GM19397 (cell line): Measurements from ENCODE around the gene STK35.

Experiments used
- ATAC-seq: cut with Tn5 transposase; IDR thresholded peaks from one replicate; pipeline ENCODE4 v1.9.1; 2021; ENCODE audit warnings: mild to moderate bottlenecking, moderate library complexity; ENCODE audit not compliant: unreplicated experiment

STK35 gene

DNA sequence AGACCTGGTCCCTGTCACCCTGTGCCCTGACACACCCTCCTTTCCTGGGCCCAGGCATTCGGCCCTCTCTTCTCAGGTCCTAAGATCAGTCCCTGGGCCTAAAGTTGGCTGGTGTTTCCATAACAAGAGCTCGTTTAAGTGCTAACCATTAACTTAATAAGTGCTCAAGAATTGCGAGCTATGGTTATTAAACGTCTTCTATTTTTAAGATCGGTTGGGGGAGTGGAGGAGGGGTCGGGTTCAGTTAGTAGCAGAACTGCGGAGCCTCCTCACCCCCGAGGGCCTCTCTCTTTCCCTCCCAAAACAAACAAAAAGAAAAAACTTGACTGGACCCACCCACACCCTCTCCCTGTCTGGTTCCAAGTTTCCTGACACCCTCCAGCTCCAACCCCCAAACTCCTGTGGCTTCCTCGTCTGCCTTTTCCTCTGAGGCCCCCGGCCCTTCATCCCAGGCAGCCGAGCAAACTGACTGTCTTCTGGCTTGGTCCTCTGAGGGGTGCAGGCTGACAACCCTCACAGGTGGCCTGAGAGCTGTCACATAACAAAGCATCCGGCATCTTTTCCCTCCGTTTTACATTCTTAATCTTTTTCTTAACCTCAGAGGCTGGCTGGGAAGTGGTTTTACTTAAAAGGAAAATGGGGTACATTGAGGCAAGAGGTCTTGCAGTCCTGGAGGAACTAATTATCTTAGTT is 2.0 kb downstream of the STK35 start:
- ATAC-seq = no peak

DNA sequence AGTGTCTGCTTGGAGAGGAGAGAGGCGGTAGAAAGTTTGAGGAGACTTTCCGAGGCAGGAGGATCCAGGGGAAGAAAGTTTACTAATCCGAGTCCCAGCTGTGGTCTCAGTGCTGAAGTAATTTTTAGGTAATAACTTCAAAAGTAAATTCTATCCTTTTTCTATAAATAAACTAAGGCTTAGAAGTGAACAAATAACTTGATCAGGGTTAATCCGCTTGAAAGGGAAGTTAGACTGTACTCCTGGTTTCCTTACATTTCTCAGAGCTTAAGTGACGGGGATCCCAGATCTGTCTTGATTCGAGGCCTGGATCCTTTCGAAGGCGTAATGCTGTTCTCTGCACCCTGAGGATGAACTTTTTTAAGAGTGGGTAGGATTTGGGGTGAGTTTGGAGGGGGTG is 2.6 kb downstream of the STK35 start:
- no peak for ATAC-seq

DNA sequence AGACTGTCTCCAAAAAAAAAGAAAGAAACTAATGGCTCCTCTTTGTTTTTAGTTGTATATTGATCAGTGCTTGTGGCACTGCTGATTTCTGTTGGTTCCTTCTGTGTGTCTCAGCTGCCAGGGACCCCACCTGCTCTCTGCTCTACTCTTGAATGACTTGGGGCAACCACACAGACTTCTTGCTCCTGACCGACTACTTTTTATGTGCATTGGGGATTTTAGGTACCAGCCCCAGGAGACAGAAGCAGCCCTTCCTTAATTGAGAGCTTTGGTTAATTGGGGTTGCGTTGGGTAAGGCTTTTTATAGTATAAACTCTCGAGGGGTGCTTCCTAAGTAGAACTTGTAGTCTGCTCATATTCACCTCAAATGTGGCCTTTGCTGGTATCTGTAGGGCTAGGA is 6.9 kb downstream of the STK35 start:
- ATAC-seq = no peak

DNA sequence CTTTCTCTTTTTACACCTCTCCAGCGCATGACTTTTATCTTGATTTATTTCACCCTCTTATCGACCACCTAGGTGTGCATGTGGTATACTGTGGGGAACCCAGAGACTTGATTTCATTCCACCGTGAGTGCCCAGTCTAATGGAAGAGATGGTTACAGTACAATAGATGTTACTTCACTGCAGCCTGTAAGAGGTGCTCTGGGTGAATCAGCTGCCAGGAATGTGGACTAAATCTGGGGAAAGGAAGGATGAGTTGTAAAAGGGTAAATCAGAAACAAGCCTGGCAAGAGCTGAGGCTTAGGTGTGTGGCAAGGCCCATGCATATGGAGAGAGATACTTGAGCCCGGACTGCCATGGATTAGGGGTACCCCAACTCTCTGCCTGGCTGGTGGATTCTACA is 7.4 kb downstream of the STK35 start:
- ATAC-seq = no peak

DNA sequence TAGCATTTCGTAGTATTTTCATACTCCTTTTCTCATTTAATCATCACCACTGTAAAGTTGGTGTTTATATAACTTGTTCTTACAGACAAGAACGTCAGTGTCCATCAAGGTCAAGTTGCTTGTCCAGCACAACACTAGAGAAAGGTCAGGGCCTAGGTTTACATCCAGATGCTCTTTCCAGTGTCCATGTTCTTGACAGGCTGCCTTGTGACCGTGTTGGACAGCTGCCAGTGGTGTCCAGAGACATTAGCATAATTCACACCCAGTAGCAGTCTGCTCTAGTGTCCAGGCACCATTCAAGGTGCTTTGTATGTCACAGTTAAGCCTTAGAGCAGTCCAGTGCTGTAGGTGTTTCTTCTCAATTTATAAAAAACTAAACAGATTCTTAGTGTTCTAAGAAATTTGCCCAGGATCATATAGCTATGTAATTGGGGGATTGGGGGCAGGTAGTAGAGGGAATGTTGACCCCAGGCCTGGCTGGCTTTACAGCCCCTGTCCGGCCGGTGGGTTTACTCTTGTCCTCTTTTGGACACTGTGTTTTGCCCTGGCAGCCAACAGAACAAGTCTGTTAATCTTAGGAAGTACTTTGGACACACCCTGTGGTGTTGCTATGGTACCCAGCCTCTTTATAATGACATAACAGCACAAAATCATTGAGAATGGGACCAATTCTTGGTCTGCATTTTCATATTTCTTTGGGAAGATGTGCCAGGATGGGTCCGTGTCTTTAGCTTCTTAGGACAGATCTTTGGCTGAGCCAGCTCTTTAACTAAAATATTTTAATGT is 8.0 kb downstream of the STK35 start:
- ATAC-seq = no peak

DNA sequence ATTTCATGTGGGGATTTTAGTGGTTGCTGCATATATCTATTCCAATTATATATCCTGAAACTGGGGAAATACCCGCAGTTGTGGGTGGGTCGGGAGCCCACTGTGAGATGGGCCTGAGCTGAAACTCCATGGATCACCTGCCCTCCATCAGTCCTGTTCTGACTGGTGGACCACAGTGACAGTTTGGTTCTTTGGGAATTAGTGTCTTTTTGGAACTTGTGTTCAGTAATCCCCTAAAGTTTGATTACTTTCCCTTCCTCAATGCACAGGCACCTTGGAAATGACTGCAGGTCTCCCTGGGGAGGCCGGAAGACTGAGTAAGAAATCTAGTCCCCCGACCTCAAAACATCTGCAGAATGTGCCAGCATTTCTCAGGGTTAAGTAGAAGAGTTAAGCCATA is 11.3 kb downstream of the STK35 start:
- no peak for ATAC-seq

DNA sequence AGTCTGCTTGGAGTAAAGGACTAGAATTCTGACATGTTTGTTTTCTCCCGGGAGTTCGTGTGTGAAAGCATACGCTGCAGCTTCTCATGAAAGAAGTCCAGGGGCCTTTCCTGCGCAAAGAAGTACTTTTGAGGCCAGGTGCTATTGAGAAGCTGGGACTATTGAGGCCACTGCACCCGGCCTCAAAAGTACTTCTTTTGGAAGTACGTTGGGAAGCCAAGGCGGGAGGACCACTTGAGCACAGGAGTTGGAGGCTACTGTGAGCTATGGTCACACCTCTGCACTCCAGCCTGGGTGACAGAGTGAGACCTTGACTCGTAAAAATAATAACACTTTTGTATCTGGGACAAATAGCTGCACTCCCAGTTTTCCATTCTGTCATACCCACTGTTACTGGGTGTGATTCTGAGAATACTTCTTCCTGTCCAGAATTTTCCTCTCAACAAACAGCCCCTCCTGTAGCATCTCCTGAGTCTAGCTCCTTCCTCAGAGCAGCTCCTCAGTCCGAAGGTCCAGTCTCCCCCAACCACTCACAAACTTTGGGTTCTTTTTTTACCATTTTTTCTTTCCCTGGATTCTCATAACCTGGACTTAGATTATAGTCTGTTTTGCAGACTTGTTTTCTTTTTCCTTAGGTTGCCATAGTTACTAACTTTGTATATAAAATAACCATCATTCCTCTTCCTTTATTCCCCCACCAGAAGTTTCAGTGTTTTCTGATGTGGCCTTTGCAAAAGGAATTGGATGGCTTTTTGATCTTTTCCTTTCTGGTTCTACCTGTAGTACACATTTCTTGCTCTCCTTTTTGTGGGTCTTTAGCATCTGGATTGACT is 12.7 kb downstream of the STK35 start:
- ATAC-seq = no peak

DNA sequence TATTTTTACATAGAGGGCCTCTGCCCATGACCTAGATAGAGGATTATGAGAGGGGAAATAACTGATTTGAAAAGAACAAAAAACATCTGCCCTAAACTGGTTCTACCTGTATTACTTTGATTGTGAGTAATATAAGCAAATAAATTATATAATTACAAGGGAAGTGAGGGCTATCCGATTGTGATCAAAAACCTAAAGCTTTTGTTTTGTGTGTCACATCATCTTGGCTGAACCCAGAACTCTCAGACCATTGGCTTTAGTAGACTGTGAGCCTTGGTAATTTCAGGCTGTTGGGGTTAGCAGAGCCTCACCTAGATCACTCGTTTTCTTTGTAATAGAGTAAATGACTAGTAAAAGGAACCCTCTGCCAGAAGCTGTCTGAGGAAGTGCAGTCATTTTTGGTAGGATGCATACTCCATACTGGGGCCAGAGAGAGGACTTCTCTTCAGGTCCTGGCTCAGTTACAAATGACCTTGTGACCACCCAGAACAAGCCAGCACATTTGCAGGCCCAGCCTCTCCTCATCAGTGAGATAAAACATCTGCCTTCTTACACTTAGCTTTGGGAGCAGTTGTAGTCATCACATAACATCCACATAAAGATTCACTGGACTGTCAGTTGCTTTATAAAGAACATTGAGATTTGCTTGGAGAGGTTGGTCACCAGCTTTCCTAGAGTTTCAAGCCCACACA is 13.5 kb downstream of the STK35 start:
- no peak for ATAC-seq

DNA sequence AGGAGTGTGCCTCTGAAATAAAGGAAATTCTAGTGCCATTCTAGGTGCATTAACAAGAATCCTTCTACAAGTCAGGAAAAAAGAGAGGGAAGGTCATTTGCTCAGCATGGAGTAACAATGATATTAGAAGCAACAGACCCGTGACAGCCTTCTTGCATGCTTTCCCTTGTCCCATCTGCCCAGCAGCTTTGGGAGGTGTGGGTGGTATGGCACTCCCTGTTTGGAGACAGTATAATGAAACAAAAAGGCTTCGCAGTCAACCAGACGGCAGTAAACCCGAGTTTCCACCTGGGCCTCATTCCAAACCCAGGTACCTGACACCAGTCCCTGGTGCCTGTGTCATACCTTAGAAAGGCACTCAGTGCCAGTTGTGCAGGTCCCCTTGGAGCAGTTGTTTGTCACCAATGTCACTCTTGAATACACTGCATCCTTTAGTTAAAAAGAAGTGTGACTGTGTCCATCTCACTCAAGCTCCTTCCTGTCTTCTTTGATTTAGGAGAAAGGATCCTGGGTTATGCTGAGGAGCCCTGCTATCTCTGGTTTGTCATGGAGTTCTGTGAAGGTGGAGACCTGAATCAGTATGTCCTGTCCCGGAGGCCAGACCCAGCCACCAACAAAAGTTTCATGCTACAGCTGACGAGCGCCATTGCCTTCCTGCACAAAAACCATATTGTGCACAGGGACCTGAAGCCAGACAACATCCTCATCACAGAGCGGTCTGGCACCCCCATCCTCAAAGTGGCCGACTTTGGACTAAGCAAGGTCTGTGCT is 14.7 kb downstream of the STK35 start:
- ATAC-seq = no peak

DNA sequence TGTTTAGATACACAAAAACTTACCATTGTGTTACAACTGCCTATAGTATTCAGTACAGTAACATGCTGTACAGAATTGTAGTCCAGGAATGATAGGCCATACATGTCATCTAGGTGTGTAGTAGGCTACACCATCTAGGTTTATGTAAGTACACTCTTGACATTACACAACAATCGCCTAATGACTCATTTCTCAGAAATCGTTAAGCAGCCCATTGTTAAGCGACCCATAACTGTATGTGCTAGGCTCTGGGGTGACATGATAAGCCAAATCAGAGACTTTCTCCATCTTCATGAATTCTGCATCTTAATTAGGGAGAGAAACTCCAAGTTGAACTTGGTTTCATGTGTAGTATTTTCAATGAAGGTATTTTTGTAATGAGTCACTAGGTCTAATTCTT is 17.2 kb downstream of the STK35 start:
- no peak for ATAC-seq

DNA sequence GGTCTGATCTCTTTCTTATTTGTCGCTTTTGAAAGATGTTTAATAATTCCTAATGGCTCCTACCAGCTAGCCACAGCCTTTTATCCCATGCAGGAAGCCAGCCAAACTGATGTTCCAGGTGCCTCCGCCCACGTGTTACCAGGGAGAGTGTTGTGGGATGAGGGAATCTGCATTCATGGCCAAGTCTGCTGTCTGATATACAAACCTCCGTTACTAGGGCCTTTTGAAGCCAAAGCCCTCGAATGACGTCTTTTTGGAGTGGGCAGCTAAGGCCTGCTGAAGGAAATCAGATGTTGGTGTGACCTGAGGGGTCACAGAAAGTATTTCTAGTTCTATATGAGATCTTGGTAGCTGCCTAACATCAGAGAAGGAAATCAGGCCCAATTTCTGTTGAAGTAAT is 21.3 kb downstream of the STK35 start:
- ATAC-seq = no peak

DNA sequence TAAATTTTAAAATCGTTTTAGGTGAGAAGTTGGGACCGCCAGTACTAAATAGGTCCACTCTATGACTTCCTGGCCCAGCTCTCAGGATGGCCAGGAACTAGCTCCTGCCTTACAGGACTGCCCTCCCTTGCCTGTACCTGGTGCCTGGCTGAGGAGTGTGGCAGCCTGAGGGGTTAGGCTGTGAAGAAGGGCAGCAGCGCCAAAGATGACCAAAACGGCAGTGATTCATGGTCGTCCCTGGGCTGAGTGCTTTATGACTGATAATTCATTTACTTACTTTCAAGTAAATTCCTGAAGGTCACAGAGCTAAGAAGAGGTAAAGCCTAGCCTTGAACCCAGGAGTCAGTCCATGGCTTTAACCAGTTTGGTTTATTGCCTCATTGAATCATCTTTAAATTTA is 22.1 kb downstream of the STK35 start:
- no peak for ATAC-seq

DNA sequence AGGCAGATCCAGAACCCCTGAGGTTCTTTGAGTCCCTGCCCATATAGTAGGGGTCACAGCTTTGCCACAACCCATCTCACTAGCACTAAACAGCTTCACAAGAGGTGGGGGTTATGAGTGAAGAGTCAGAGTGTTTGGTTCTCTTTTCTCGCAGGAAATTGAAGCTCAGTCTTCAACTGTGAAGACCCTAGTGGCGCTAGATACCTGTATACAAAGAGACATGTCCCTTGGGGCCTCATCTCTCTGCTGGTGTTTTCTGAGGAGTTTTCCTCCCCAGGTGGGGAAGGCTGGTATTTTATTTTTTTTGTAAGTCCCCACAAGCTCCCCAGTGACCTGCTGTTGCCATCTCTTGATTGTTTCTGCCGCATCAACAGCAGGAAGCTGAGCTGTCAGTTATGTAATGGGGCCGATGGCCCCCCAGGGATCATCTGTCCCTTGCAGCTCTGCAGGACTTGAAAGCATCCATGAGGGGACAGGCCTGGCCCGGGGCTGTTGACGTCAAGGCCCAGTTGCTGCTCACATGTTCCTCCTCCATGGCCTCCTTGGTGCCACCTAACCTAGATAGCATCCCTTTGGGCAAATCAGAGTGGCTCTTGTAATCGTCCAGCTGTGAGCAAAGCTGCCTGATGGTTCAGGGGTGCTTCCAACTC is 23.1 kb downstream of the STK35 start:
- ATAC-seq = no peak

DNA sequence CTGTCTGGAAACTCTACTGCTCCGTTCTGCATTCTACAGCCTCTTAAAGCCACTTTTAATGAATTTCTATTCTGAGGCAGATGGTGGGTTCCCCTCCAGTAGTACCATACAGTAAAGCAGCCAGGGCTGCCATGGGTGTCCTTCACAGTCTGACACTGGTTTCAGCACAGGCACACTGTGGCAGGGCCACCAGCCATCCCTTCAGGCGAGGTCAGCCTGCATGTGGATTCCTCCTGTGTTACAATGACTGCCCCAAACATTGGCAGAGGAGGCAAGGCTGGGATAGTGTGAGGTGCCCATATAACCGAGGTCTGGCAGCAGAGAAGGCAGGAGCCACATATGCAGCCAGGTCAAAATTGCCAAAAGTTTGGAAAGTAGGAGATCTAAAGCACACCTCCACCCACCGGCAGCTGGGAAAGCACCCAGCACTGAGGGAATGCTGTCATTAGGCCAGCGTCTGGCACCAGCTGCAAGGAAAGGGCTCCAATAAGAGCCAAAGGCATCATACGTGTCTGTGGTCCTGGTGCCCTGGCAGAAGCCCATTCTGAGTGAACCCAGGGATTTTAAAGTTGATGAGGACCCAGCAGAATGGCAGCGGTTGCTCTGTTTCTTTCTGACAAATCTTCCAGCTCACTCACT is 24.0 kb downstream of the STK35 start:
- no peak for ATAC-seq

DNA sequence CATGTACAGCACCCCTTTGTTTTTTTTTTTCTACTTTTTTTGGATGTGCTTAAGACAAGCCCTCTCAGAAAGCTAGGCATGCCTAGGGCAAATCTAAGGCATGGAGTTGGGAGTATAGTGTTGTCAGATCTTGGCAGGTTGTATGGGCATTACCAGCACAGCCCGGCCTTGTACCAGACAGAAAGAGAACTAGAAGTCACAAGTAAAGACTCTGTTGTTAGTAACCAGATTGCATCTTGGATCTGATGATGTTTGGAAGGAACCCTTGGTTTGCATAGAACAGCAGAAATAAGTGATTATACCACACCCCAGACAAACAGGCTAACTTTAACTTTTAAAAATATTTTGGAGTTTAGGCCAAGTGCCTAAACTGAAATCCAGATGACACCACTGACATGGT is 25.6 kb downstream of the STK35 start:
- no peak for ATAC-seq

DNA sequence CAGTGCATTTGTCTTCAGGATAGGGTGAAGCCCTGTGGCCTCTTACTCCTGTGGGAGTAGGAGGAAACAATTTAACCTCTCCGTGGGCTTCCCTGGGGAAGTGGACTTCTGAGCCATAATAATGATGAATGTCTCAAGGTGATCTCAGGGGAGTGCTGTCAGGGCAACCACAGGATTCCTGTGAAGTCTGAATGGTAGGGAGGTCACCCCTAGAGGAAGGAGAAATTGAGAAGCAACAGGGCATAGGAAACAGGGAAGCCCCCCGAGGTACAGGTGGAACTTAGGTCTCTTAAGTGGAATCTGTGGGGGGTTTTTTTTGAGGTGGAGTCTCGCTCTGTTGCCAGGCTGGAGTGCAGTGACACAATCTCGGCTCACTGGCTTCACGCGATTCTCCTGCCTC is 26.9 kb downstream of the STK35 start:
- no peak for ATAC-seq

DNA sequence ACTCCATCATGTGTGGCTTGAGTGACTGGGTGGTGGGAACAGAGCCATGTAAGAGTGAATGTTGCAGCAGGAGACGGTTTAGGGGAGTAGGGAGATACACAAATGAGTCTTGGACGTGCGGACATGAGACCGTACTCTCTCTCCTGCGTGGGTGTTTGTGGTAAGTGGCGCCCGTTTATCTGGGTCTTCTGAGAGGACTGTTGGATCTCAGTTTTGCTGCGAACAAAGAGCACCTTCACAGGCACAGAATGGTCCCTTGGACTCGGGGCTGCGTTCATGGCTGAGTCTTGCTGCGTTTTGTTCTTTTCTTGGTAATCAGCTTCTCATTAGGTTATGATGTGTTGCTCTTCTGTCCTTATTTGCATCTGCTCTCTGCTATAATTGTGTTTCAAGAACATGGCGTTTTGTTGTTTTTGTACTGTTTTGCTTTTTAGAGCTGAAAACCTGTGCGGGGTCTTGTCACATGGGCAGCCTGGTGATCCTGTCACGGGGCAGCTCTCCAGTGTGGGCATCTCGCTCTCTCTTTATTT is 28.5 kb downstream of the STK35 start:
- no peak for ATAC-seq

DNA sequence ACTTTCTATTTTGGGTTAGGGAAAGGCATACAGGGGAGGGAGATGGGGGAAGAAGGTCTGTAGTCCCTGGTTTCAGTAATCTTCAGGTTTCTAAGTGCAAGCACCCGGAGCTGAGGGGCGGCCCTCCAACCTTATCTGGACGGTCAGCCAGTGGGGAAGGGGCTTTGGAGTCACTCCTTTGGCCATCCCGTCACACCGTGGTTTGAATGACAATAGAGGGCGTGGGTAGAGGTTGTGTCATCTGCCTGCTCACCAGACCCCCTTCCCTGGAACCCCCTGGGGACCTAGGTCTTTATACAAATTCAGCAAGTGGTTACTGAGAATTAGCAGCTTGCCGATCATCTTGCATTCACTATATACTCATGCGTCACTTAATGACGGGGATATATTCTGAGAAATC is 29.1 kb downstream of the STK35 start:
- no peak for ATAC-seq

DNA sequence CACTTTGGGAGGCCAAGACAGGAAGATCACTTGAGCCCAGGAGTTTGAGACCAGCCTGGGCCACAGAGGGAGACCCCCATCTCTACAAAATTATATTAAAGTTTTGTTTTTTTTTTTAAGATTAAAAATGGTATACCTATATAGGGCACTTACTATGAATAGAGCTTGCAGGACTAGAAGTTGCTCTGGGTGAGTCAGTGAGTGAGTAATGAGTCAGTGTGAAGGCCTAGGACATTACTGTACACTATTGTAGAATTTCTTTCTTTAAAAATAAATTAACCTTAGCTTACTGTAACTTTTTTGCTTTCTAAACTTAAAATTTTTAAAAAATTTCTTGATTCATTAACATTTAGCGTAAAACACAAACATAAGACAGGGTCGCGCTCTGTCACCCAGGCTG is 29.7 kb downstream of the STK35 start:
- ATAC-seq = no peak
